ENCODE results near the gene NDST1. TPM values are rescaled to one million over a fixed set of nuclear protein-coding genes. Genes with fewer than 3 reads are reported as not detected.
A peak's percentile ranks its signal among the peaks of the same experiment; 100 is the strongest.
"Not testable (repeated sequence)": the region's sequence is repeated elsewhere in the genome, so short reads cannot be mapped to it uniquely, and the experiment has no call there.

The NDST1 gene
- 1 to 10 TPM; 2.5 to 2.6 TPM for total RNA-seq

DNA sequence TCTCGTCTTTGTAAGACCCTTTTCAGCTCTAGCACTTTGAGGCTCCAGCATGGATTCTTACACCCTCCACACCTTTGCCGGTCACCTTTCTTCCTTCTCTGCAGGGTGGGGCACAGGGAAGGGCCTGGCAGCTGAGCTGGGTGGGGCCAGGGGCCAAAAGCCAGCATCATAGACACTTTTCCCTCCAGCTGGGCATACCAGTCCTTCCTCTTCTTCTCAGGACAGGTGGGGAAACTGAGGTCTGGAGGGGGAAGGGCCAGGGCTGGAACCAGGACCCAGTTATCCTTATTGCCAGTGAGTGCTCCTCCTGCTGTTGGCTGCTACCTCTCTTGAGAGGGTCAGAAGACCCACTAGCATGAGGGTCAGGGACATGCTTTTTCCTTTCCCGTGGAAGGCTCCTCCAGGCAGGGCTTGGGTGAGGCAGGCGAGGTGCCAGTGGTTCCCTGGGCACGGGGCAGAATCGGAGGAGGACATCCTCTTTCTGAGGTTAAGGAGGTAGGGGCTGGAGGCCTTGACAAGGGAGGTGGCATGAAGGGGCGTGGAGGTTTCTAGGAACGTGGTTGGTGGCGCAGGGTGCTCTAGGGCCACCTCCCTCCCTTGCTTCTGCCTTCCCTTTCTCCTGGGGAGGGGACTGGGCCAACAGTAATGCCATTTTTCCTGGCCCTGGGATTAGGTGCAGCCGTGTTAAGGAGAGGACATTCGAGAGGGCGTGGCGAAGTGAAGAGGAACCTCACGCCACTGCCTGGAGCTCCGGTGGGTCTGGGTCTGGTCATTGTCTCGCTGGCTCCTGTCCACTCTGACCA lies at the start of gene NDST1:
Gene NDST1, plus strand, starts transcription at position 658 of the 803 bp plus-strand sequence. CDS start 13,124 bp downstream, outside the sequence.
- intact Hi-C loops (cut with micrococcal nuclease): no loop called here
- Mint-ChIP-seq H3K4me3 (no peak within 1 kb of the TSS), H3K36me3 (no peaks in the 10 kb centered on the region), H3K9me3 (no peaks in the 10 kb centered on the region), H3K4me1 (ENCODE audit: low read depth) (no peaks in the 10 kb centered on the region), H3K27ac (no peak within 1 kb of the TSS), H3K27me3 (no peaks in the 10 kb centered on the region)
- CTCF ChIA-PET: interaction anchor here (1.2 kb wide), 1 partner anchor 37 kb away, joined by 4 read pairs; no protein-coding TSS in a partner anchor
- POLR2A ChIA-PET: no interaction called here
- DNase-seq: no peak

GRCh38 chr5:150458802-150459557 lies 49.0 kb upstream of the NDST1 start:
- DNase-seq: peak; percentile 91
- Mint-ChIP-seq H3K4me3 (peak overlapping the region; percentile 53), H3K36me3 (no peaks in the 10 kb centered on the region), H3K27ac (no peak overlapping the region), H3K4me1 (ENCODE audit: low read depth) (peaks cover 11% of the 10 kb centered on the region), H3K27me3 (no peaks in the 10 kb centered on the region), H3K9me3 (no peaks in the 10 kb centered on the region)
- intact Hi-C loops (cut with micrococcal nuclease): loop anchor here (1.0 to 5.0 kb wide), 8 partner anchors 9 to 388 kb away; partner anchors contain the start of genes IRGM and RBM22
- ChIA-PET POLR2A (interaction anchor here (1.5 kb wide), 1 partner anchor 8 kb away, joined by 6 read pairs; no protein-coding TSS in a partner anchor), CTCF (interaction anchor here (0.6 to 2.4 kb wide), 17 partner anchors 9 to 391 kb away, joined by 3 to 25 read pairs (median 4); partner anchors contain the start of genes IRGM, RBM22 and RPS14)

- H3K9me3 Mint-ChIP-seq: no peaks in the 10 kb centered on the region
- ChIA-PET POLR2A (no interaction called here), CTCF (interaction anchor here (1.3 kb wide), 1 partner anchor 386 kb away, joined by 4 read pairs; the partner anchor contains the start of gene IRGM)
- no peak for DNase-seq
- no peak overlapping the region for H3K27ac Mint-ChIP-seq
- no peak overlapping the region for H3K4me3 Mint-ChIP-seq
- H3K27me3 Mint-ChIP-seq: no peaks in the 10 kb centered on the region
- H3K36me3 Mint-ChIP-seq: no peaks in the 10 kb centered on the region
- H3K4me1 Mint-ChIP-seq (ENCODE audit: low read depth): peaks cover 11% of the 10 kb centered on the region
- intact Hi-C loops (cut with micrococcal nuclease): no loop called here
These were observed 47.1 kb upstream of the NDST1 start for GRCh38 chr5:150460781-150461180.

- no peak overlapping the region for H3K27ac Mint-ChIP-seq
- intact Hi-C loops (cut with micrococcal nuclease): no loop called here
- peaks cover 11% of the 10 kb centered on the region for H3K4me1 Mint-ChIP-seq (ENCODE audit: low read depth)
- ChIA-PET POLR2A (no interaction called here), CTCF (interaction anchor here (1.3 kb wide), 1 partner anchor 385 kb away, joined by 4 read pairs; the partner anchor contains the start of gene IRGM)
- H3K27me3 Mint-ChIP-seq: no peaks in the 10 kb centered on the region
- DNase-seq: no peak
- no peaks in the 10 kb centered on the region for H3K9me3 Mint-ChIP-seq
- H3K36me3 Mint-ChIP-seq: no peaks in the 10 kb centered on the region
- H3K4me3 Mint-ChIP-seq: no peak overlapping the region
These were observed 46.7 kb upstream of the NDST1 start for GRCh38 chr5:150461231-150461630.

DNA sequence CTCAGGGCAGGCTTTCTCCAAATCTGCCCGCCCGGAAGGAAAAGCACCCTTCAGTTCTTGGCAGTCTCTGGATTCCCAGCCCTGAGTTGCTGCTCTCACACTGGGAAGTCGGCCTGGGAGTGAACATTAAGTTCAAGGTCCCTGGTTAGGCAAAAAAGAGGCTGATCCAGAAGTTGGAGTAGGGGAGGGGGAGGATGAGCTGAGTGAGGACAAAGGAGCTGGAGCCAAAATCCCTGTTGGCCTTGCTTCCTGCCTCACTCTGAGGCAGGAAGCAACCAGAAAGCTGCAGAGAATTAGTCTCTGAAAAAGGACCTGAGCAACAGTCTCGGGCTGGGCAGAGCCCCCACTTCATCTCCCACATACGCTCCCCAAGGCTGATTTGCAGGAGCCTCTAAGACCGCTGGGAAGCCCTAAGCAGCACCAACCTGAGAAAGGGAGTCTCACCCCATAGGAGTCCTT lies 43.3 kb upstream of the NDST1 start:
- CTCF ChIA-PET: interaction anchor here (0.6 to 1.0 kb wide), 2 partner anchors 14 to 336 kb away, joined by 3 read pairs; no protein-coding TSS in a partner anchor
- Mint-ChIP-seq H3K36me3 (no peaks in the 10 kb centered on the region), H3K27ac (no peak overlapping the region), H3K4me1 (ENCODE audit: low read depth) (no peaks in the 10 kb centered on the region), H3K27me3 (no peaks in the 10 kb centered on the region), H3K4me3 (no peak overlapping the region), H3K9me3 (no peaks in the 10 kb centered on the region)
- POLR2A ChIA-PET: no interaction called here
- intact Hi-C loops (cut with micrococcal nuclease): no loop called here
- no peak for DNase-seq

GRCh38 chr5:150465927-150466326 lies 42.0 kb upstream of the NDST1 start:
- H3K36me3 Mint-ChIP-seq: no peaks in the 10 kb centered on the region
- CTCF ChIA-PET: no interaction called here
- H3K27ac Mint-ChIP-seq: no peak overlapping the region
- no peak for DNase-seq
- no peaks in the 10 kb centered on the region for H3K4me1 Mint-ChIP-seq (ENCODE audit: low read depth)
- intact Hi-C loops (cut with micrococcal nuclease): no loop called here
- H3K27me3 Mint-ChIP-seq: no peaks in the 10 kb centered on the region
- H3K9me3 Mint-ChIP-seq: no peaks in the 10 kb centered on the region
- no peak overlapping the region for H3K4me3 Mint-ChIP-seq
- POLR2A ChIA-PET: no interaction called here

GRCh38 chr5:150468206-150468605 lies 39.7 kb upstream of the NDST1 start:
- no peaks in the 10 kb centered on the region for H3K4me1 Mint-ChIP-seq (ENCODE audit: low read depth)
- no peak for DNase-seq
- H3K4me3 Mint-ChIP-seq: no peak overlapping the region
- no peaks in the 10 kb centered on the region for H3K9me3 Mint-ChIP-seq
- no peaks in the 10 kb centered on the region for H3K36me3 Mint-ChIP-seq
- ChIA-PET CTCF (no interaction called here), POLR2A (no interaction called here)
- intact Hi-C loops (cut with micrococcal nuclease): no loop called here
- no peaks in the 10 kb centered on the region for H3K27me3 Mint-ChIP-seq
- H3K27ac Mint-ChIP-seq: no peak overlapping the region

DNA sequence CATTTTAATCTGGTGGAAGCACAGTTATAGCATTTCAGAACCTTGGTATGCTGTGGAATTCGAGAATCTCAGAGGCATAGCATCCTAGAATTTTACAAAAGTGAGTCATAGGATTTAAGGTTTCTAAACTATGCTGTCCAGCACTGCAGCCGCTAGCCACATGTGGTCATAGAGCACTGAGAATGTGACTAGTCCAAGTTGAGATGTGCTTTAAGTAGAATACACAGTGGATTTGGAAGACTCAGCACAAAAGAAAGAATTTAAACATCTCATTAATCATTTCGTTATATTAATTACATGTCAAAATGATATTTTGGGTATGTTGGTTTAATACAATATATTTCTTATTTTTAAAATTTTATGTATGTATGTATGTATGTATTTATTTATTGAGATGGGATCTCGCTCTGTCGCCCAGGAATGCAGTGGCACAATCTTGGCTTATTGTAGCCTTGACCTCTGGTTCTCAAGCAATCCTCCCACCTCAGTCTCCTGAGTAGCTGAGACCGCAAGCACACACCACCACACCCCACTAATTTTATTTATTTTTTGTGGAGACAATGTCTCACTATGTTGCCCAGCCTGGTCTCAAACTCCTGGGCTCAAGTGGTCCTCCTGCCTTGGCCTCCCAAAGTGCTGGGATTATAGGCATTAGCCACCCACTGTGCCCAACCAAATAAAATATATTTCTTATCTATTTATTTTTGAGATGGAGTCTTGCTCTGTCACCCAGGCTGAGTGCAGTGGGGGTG lies 38.0 kb upstream of the NDST1 start:
- ChIA-PET POLR2A (no interaction called here), CTCF (interaction anchor here (1.2 kb wide), 1 partner anchor 12 kb away, joined by 3 read pairs; no protein-coding TSS in a partner anchor)
- Mint-ChIP-seq H3K9me3 (no peaks in the 10 kb centered on the region), H3K27me3 (no peaks in the 10 kb centered on the region), H3K4me3 (no peak overlapping the region), H3K4me1 (ENCODE audit: low read depth) (no peaks in the 10 kb centered on the region), H3K36me3 (no peaks in the 10 kb centered on the region), H3K27ac (no peak overlapping the region)
- DNase-seq: no peak
- intact Hi-C loops (cut with micrococcal nuclease): no loop called here

DNA sequence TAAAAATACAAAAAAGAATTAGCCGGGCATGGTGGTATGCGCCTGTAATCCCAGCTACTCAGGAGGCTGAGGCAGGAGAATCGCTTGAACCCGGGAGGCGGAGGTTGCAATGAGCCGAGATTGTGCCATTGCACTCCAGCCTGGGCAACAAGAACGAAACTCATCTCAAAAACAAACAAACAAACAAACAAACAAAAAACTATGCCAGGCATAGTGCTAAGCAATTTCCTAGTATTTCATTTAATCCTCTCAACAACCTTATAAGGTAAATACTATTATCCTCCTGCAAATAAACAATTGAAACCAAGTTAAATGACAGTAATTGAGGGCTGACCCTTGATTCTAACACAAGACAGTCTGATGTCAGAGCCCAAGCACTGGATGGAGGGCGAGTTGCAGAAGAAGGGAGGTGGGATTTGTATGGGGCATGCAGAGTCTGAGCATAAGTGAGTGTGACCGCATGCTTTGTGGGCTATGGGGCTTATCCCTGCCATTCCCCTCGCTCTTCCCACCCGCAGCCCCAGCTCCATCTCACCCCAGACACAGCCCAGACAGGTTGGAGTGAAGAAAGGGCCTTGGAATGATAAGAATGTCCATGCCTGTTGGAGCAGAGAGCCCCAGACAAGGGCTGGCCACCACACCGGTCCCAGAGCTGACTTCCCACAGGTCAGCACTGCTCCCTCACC lies 34.1 kb upstream of the NDST1 start:
- H3K4me1 Mint-ChIP-seq (ENCODE audit: low read depth): no peaks in the 10 kb centered on the region
- no peak overlapping the region for H3K27ac Mint-ChIP-seq
- DNase-seq: no peak
- peaks cover 7% of the 10 kb centered on the region for H3K27me3 Mint-ChIP-seq
- H3K9me3 Mint-ChIP-seq: no peaks in the 10 kb centered on the region
- CTCF ChIA-PET: no interaction called here
- H3K36me3 Mint-ChIP-seq: no peaks in the 10 kb centered on the region
- POLR2A ChIA-PET: no interaction called here
- intact Hi-C loops (cut with micrococcal nuclease): no loop called here
- no peak overlapping the region for H3K4me3 Mint-ChIP-seq

DNA sequence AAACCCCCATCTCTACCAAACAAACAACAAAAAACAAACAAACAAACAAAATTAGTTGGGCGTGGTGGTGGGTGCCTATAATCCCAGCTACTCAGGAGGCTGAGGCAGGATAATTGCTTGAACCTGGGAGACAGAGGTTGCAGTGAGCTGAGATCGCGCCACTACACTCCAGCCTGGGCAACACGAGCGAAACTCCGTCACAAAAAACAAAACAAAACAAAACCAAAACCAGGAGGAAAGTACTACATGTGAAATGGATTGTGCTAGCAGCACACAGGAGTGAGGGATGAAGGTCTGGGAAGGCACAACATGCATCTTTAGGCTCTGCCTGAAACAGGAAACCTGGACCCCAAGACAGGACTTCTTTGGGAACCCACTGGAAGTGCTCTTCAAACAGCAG lies 31.4 kb upstream of the NDST1 start:
- POLR2A ChIA-PET, H3K36me3 Mint-ChIP-seq: not testable (repeated sequence)

DNA sequence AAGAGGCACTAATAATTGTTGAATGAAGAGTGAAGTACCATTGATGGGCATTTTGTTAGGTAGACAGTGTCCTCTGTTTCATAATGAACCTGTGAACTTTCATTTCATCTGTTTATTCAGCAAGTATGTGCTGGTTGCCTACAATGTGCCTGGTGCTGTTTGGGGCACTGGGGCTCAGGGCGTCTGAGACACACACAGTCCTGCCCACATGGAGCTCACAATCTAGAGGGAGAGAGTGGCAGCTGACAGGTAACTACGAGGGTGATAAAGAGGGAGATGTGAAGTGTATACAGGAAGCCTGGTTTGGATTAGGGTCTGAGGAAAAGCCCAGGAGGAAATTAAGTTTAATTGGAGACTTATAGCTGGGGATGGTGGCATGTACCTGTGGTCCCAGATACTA lies 28.5 kb upstream of the NDST1 start:
- no peaks in the 10 kb centered on the region for H3K4me1 Mint-ChIP-seq (ENCODE audit: low read depth)
- CTCF ChIA-PET: interaction anchor here (0.6 kb wide), 1 partner anchor 137 kb away, joined by 3 read pairs; no protein-coding TSS in a partner anchor
- H3K36me3 Mint-ChIP-seq: no peaks in the 10 kb centered on the region

More for the DNA sequence above, 31.4 kb upstream of the NDST1 start:
- DNase-seq; H3K27ac Mint-ChIP-seq; H3K4me3 Mint-ChIP-seq; H3K4me1 Mint-ChIP-seq (ENCODE audit: low read depth); intact Hi-C loops (cut with micrococcal nuclease); CTCF ChIA-PET; H3K27me3 Mint-ChIP-seq; H3K9me3 Mint-ChIP-seq: not testable (repeated sequence)

More for the DNA sequence above, 28.5 kb upstream of the NDST1 start:
- Mint-ChIP-seq H3K9me3 (no peaks in the 10 kb centered on the region), H3K4me3 (no peak overlapping the region), H3K27me3 (peaks cover 7% of the 10 kb centered on the region), H3K27ac (no peak overlapping the region)
- DNase-seq: no peak
- intact Hi-C loops (cut with micrococcal nuclease): no loop called here
- POLR2A ChIA-PET: no interaction called here
